Activated T-cell treated with anti-CD3 and anti-CD28 coated beads, Interleukin-2, amount 50 U/mL, for 4 hours (primary cell): Measurements from ENCODE around the gene SRSF5. TPM values are rescaled to one million over a fixed set of nuclear protein-coding genes. Genes with fewer than 3 reads are reported as not detected.
A peak's percentile ranks its signal among the peaks of the same experiment; 100 is the strongest.
"Not testable (repeated sequence)": the region's sequence is repeated elsewhere in the genome, so short reads cannot be mapped to it uniquely, and the experiment has no call there.

Source experiments
- ATAC-seq, 2 donors: fragments of 200-7000 bp; cut with Tn5 transposase; one replicate each; pipeline ENCODE4 v1.10.0; 2021
- DNase-seq: peaks from one replicate; pipeline ENCODE4 v3.0.0-alpha.2; 2020
- H3K27me3 Mint-ChIP-seq: one replicate; pipeline ENCODE4 v1.8.0; 2021; ENCODE audit warnings: low read depth, mixed read lengths
- H3K36me3 Mint-ChIP-seq: one replicate; pipeline ENCODE4 v1.8.0; 2022; ENCODE audit warnings: mixed read lengths; ENCODE audit not compliant: insufficient read depth
- H3K4me1 Mint-ChIP-seq: one replicate; pipeline ENCODE4 v1.8.0; 2021; ENCODE audit warnings: low read depth, mixed read lengths
- H3K4me3 Mint-ChIP-seq: one replicate; pipeline ENCODE4 v1.8.0; 2021; ENCODE audit warnings: mild to moderate bottlenecking, moderate library complexity, mixed read lengths
- H3K9me3 Mint-ChIP-seq: one replicate; pipeline ENCODE4 v1.8.0; 2021; ENCODE audit warnings: mixed read lengths
- total RNA-seq, 3 donors: library from RNA; stranded (reverse); gene quantifications; one replicate each; pipeline ENCODE4 v1.2.1, GENCODE V29; 2021

The SRSF5 gene
- 100 to 1,000 TPM; 321 to 342 (median 325) TPM for total RNA-seq

DNA sequence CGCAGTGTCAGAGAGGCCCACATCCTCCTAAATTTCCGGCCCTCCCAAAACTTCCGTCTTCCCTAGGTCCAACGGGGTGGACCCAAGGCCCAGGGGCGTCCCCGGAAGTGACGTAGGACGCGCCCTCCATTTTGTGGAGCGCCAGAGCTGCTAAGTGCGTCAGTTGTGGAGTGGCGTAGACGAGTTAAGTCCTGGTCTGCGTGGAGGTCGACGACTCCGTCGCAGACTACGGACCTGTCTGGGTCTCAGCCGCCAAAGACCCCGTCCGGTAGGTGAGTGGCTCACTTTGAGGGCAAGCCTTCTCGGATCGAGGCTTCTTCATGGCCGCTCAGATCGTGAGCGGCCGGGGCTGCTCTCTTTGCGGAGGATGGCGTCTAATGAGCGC is at the start of gene SRSF5:
Gene SRSF5, plus strand, starts transcription at position 159 of the 385 bp plus-strand sequence. CDS start 1,015 bp downstream, outside the sequence.
- ATAC-seq (peak; percentile 81 to 86), DNase-seq (peak; percentile 91)
- H3K4me1 Mint-ChIP-seq: peaks cover 70% of the 10 kb centered on the region
- H3K27me3 Mint-ChIP-seq: no peaks in the 10 kb centered on the region
- H3K9me3 Mint-ChIP-seq: no peaks in the 10 kb centered on the region
- peaks cover 39% of the 10 kb centered on the region for H3K36me3 Mint-ChIP-seq
- peak within 1 kb of the TSS; percentile 90 for H3K4me3 Mint-ChIP-seq

DNA sequence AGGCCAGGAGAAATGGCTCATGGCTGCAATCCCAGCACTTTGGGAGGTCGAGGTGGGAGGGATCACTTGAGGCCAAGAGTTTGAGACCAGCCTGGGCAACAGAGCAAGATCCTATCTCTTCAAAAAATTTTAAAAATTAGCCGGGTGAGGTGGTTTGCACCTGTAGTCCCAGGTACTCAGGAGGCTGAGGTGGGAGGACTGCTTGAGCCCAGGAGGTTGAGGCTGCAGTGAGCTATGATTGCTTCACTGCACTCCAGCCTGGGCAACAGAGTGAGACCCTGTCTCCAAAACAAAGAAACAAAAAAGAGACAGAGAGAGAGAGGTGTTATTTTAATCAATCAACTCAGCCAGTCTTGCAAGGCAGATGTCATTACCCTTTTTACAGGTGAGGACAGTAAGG is 48.3 kb upstream of the SRSF5 start:
- not testable (repeated sequence) for H3K27me3 Mint-ChIP-seq, DNase-seq, ATAC-seq, H3K9me3 Mint-ChIP-seq, H3K36me3 Mint-ChIP-seq, H3K4me3 Mint-ChIP-seq
- H3K4me1 Mint-ChIP-seq: peaks cover 28% of the 10 kb centered on the region

DNA sequence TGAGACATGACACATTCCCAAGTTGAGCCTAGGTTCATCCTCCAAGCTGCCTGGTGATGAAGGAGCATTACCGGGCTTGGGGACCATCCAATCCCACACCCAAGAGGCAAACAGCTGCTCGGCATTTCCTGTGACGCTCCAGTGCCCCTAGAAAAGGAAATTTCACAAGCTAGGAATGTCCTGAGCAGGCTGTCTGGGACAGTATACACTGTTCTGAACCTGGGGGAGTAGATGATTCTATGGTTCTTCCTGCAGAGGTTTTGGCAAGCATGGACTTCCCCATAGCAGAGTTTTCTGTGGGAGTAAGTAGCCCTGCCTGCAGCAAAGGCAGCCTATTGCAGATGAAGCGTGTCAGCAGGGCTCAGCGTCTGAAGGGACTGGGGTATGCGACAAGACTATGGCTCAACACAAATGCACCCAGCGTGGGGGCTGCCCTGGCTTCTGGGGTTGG is 47.4 kb upstream of the SRSF5 start:
- Mint-ChIP-seq H3K4me1 (peaks cover 22% of the 10 kb centered on the region), H3K4me3 (no peak overlapping the region), H3K27me3 (no peaks in the 10 kb centered on the region), H3K9me3 (no peaks in the 10 kb centered on the region), H3K36me3 (peaks cover 7% of the 10 kb centered on the region)
- no peak for DNase-seq
- no peak for ATAC-seq

DNA sequence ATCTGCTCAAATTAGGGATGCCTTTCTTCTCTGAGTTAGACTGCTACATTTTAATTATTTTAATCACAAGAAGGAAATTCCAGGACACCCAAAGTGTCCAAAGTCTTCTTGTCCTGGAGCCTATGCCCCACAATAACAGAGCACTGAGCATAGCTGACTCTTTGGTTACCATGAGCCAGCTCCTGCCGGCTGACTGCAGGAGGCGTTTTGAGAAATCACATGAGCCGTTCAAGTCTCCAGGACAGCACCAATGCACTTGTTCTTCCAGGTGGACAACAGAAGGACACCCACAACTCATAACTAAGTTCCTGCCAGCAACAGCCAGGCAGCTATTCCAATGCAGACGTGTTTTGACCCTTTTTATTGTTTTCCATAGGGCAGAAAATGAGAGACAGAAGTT is 46.0 kb upstream of the SRSF5 start:
- H3K9me3 Mint-ChIP-seq: no peaks in the 10 kb centered on the region
- H3K36me3 Mint-ChIP-seq: peaks cover 3% of the 10 kb centered on the region
- DNase-seq (no peak), ATAC-seq (no peak)
- no peak overlapping the region for H3K4me3 Mint-ChIP-seq
- H3K4me1 Mint-ChIP-seq: peaks cover 19% of the 10 kb centered on the region
- H3K27me3 Mint-ChIP-seq: no peaks in the 10 kb centered on the region

DNA sequence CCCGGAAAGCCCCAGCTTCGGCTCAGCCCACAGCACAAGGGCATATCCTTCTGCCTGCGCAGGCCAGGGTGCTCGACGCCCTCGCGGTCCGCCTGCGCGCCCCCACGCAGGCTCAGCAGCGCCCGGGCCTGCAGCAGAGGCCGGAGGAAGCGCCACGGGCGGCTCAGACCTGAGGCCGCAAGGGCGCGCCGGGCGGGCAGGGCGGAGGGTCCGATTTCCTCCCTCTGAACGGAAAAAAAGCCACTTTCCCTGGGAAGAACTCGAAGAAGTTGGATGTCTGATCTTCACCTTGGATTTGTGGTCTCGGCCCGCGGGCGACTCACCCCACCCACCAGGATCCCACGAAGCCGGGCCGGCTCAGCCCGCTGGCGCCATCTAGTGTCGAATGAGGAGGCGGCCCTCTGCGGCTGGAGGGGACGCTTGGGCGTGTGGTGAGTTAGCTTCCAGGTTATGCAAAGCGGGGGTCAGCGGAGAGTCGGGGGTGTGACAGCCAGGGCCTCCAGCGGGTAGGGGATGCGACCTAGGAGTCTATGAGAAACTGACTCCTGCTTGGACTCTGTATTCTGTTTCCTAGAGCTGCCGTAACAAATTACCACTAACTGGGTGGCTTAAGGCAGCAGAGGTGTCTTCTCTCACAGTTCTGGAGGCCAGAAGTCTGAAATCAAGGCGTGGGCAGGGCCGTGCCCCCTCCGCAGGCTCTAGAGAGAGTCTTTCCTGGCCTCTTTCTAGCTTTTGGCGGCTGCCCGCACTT is 40.0 kb upstream of the SRSF5 start:
- ATAC-seq (peak; percentile 91 to 93), DNase-seq (peak; percentile 86)
- H3K9me3 Mint-ChIP-seq: no peaks in the 10 kb centered on the region
- peaks cover 17% of the 10 kb centered on the region for H3K4me1 Mint-ChIP-seq
- no peaks in the 10 kb centered on the region for H3K36me3 Mint-ChIP-seq
- no peaks in the 10 kb centered on the region for H3K27me3 Mint-ChIP-seq
- peak overlapping the region; percentile 72 for H3K4me3 Mint-ChIP-seq

DNA sequence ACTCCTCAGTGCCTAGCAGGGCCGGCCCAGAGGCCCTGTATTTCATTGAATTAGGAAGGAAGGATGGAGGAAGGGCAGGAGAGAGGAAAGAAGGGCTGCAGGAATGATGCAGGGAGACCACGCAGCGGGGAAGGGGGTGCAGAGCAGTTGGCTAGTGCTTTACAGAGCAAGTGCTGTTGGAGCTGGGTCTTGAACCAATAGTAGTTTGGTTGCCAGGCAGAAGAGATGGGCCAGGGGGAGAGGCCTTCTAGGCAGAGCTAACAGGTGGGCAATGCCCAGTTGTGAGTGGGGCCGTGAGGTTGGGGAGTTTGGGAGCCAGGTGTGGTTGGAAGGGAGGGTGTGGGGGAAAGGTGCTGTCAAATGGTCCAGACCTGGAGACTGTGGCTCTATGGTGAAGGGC is 39.1 kb upstream of the SRSF5 start:
- Mint-ChIP-seq H3K36me3 (no peaks in the 10 kb centered on the region), H3K27me3 (no peaks in the 10 kb centered on the region), H3K9me3 (no peaks in the 10 kb centered on the region), H3K4me1 (peaks cover 17% of the 10 kb centered on the region), H3K4me3 (no peak overlapping the region)
- ATAC-seq: no peak
- no peak for DNase-seq

DNA sequence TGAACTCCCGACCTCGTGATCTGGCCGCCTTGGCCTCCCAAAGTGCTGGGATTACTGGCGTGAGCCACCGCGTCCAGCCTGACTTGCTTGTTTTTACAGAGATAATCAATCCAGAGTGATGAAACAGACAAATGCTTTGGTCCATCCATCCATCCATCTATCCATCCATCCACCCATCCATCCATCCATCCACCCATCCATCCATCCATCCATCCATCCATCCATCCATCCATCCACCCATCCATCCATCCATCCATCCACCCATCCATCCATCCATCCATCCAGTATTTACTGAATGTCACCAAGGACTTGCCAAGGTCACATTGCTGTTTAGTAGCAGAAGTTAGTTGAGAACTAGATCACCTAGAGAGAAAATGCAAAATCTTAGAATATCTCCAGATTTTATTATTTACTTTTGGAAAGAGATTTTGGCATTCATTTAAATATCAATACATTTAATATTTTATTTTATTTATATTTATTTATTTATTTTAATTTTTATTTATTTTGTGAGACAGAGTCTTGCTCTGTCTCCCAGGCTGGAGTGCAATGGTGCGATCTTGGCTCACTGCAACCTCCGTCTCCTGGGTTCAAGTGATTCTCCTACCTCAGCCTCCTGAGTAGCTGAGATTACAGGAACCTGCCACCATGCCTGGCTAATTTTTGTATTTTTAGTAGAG is 34.9 kb upstream of the SRSF5 start:
- not testable (repeated sequence) for DNase-seq, H3K4me3 Mint-ChIP-seq, H3K27me3 Mint-ChIP-seq, H3K36me3 Mint-ChIP-seq, H3K9me3 Mint-ChIP-seq, ATAC-seq, H3K4me1 Mint-ChIP-seq

DNA sequence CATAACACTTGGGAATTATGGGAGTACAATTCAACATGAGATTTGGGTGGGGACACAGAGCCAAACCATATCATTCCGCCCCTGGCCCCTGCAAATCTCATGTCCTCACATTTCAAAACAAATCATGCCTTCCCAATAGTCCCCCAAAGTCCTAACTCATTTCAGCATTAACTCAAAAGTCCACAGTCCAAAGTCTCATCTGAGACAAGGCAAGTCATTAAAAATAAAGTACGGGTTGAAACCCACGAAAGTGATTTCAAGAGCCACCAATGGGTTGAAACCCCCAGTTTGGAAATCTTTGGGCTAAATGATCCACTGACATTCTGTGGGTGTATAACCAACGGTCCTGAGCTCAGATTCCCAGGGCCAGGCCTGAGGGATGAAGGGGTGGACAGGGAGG is 30.5 kb upstream of the SRSF5 start:
- not testable (repeated sequence) for DNase-seq, H3K9me3 Mint-ChIP-seq

DNA sequence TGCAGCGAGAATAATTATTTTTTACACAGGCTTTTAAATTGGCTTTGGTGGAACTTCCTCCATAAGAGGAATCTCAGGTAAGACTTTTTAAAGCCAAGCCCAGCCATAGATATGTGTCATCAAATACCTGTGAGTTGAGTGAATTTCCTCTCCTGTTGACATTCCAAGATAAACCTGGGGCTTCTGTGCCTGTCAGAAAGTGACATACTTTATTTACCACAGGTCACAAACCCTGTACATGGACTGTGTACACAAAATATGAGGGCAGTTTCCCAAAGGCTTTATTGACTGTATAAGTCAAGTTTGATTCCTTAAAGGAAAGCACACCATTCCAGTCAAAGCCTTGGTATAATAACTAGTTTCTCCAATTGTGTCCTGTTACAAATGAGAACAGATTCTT is 25.9 kb upstream of the SRSF5 start:
- H3K27me3 Mint-ChIP-seq: peaks cover 4% of the 10 kb centered on the region
- H3K9me3 Mint-ChIP-seq: peaks cover 3% of the 10 kb centered on the region
- H3K4me1 Mint-ChIP-seq: peaks cover 2% of the 10 kb centered on the region
- H3K4me3 Mint-ChIP-seq: no peak overlapping the region
- peaks cover 2% of the 10 kb centered on the region for H3K36me3 Mint-ChIP-seq
- ATAC-seq: no peak
- no peak for DNase-seq

More for the DNA sequence above, 30.5 kb upstream of the SRSF5 start:
- ATAC-seq, H3K4me1 Mint-ChIP-seq, H3K27me3 Mint-ChIP-seq, H3K4me3 Mint-ChIP-seq, H3K36me3 Mint-ChIP-seq: not testable (repeated sequence)

DNA sequence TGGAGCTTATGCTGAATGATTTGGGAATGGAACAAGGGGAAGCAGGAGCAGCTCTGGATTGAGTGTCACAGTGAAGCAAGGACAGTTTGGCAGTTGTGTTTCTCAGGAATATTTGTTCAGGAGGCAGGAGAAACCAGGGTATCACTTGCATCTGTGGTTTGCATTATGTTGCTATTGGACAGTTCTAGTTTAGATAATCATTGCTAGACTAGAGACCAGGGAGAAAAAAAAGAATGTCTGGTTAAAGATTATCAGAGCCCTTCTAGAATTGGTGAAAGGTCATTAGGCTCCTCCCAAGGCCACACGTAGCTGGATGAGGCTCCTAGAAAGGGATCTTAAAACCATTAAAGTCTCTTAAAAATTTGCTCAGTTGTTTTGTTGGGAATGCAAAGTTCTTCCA is 17.0 kb upstream of the SRSF5 start:
- Mint-ChIP-seq H3K27me3 (no peaks in the 10 kb centered on the region), H3K4me1 (peaks cover 6% of the 10 kb centered on the region)
- no peak for ATAC-seq

DNA sequence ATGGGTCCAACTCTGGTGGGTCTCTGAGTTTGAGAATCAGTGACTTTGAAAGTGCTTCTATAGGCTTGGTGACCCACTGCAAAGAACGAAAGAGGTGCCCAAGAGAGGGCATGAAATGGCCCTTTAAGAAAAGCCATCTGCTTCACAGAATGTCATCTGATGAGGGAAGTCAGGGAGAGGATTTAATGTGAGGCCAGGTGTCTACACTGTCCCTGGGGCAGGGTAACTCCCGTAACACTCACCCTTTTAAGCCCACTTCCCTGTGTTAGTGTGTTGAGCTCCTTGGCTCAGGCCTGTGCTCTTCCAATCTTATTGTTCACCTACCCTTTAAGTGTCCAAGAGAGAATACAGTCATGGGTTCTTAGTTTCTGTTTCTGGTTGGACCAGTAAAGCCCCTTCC is 16.4 kb upstream of the SRSF5 start:
- DNase-seq (no peak), ATAC-seq (no peak)
- Mint-ChIP-seq H3K4me3 (no peak overlapping the region), H3K27me3 (no peaks in the 10 kb centered on the region), H3K36me3 (no peaks in the 10 kb centered on the region), H3K9me3 (no peaks in the 10 kb centered on the region), H3K4me1 (peaks cover 11% of the 10 kb centered on the region)

More for the DNA sequence above, 17.0 kb upstream of the SRSF5 start:
- H3K36me3 Mint-ChIP-seq: no peaks in the 10 kb centered on the region
- no peaks in the 10 kb centered on the region for H3K9me3 Mint-ChIP-seq
- DNase-seq: no peak
- no peak overlapping the region for H3K4me3 Mint-ChIP-seq

DNA sequence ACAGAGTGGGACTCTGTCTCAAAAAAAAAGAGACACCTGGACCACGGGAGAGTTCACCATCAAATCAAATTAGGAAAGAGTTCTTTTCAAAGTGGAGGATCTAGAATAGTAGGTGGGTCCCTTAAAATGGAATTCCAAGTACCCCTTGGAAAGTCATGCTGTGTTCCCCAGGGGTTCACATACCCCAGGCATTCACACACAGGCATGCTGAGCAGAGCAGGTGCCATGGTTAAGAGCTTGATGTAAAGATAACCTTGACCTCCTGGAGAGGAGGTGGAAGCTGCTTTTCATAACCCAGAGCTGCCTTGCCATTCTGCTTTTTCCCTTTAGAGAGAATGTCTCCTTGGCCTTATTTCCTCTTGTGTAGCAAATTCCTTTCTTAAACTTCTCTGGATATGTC is 14.2 kb upstream of the SRSF5 start:
- Mint-ChIP-seq H3K4me3 (no peak overlapping the region), H3K36me3 (no peaks in the 10 kb centered on the region), H3K4me1 (peaks cover 10% of the 10 kb centered on the region), H3K27me3 (no peaks in the 10 kb centered on the region), H3K9me3 (no peaks in the 10 kb centered on the region)
- DNase-seq: no peak
- no peak for ATAC-seq

DNA sequence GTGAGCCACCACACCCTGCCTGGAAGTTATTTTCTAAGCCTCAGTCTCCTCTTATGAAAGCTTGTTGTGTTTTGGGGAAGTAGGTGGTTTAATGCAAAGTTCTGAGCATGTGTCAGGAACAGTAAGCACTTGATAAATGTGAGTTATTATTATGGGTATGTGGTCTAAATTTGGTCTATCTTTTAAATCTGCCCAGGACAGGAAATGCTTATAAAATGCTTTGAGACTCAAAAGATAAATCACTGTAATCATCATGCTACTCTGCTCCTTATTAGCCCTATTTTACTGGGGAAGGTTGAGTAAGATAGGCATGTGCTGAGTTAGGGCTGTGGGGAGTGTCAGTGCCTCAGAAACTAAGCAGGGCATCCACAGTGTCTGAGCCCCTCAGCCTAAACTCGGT is 13.1 kb upstream of the SRSF5 start:
- DNase-seq (no peak), ATAC-seq (no peak)
- H3K36me3 Mint-ChIP-seq: no peaks in the 10 kb centered on the region
- H3K9me3 Mint-ChIP-seq: no peaks in the 10 kb centered on the region
- H3K4me3 Mint-ChIP-seq: no peak overlapping the region
- H3K4me1 Mint-ChIP-seq: peaks cover 10% of the 10 kb centered on the region
- no peaks in the 10 kb centered on the region for H3K27me3 Mint-ChIP-seq

DNA sequence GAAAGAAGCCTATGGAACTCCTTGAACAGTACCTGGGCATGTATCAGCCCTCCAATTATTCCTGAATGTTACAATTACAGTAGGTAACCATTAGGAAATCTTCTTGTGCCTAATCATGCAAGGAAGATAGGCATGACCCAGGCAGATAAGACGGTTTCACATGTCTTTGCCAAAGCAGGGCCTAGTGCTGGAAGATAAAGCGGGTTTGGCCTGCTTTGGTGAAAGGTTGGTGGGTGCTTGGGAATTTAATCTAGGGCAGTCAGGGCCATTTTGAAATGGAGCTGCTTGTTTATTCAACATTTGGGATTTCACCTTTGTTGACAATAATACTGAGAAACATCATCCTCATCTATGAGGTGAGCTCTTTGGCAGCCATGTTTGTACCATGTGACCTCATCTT is 12.5 kb upstream of the SRSF5 start:
- Mint-ChIP-seq H3K36me3 (no peaks in the 10 kb centered on the region), H3K27me3 (no peaks in the 10 kb centered on the region), H3K9me3 (no peaks in the 10 kb centered on the region), H3K4me1 (peaks cover 10% of the 10 kb centered on the region), H3K4me3 (no peak overlapping the region)
- no peak for DNase-seq
- no peak for ATAC-seq

DNA sequence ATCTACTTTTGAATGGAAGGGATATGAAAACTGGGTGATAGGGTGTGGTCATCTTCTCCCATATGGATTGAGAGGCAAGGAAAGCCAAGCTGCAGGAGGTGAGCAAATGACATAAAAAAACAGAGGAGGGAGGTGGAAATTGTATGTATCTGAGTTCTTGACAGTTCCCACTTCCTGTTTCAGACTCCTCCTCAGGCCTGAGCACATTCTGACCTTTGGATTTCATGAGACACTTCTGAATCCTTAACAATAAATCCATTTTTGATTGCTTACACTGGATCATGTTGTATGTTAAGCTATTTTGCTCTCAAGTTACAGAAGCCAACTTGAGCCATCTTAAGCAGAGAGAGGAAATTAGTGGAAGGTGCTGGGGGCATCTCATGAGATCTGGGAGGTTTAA is 11.6 kb upstream of the SRSF5 start:
- no peak for DNase-seq
- peaks cover 10% of the 10 kb centered on the region for H3K4me1 Mint-ChIP-seq
- no peak for ATAC-seq
- no peaks in the 10 kb centered on the region for H3K9me3 Mint-ChIP-seq
- H3K27me3 Mint-ChIP-seq: no peaks in the 10 kb centered on the region
- H3K4me3 Mint-ChIP-seq: no peak overlapping the region
- H3K36me3 Mint-ChIP-seq: no peaks in the 10 kb centered on the region
